ENCODE data around the gene TMEM62. TPM values are rescaled to one million over a fixed set of nuclear protein-coding genes. Genes with fewer than 3 reads are reported as not detected.
A peak's percentile ranks its signal among the peaks of the same experiment; 100 is the strongest.
"Not testable (repeated sequence)": the region's sequence is repeated elsewhere in the genome, so short reads cannot be mapped to it uniquely, and the experiment has no call there.

TMEM62 gene
- total and polyA plus RNA-seq, 4 donors = 4.5 to 14.0 (median 10.6) TPM

GRCh38 chr15:43126356-43126755 is 7.0 kb upstream of the TMEM62 start:
- Histone ChIP-seq H3K27ac (ENCODE audit: low read depth in 1 of 2, low read length in 2 of 2) (no peak overlapping the region), H3K9me3 (ENCODE audit: control insufficient read depth in 4 of 4, low read length in 3 of 4) (no peaks in the 10 kb centered on the region), H3K9ac (ENCODE audit: low read depth in 1 of 2, low read length in 2 of 2) (no peak overlapping the region), H3K27me3 (ENCODE audit: control insufficient read depth in 4 of 4, insufficient read depth in 4 of 4, low read length in 3 of 4) (no peaks in the 10 kb centered on the region), H3K4me3 (ENCODE audit: low read depth in 1 of 3, low read length in 3 of 3) (no peak overlapping the region), H3K36me3 (ENCODE audit: control insufficient read depth in 4 of 4, insufficient read depth in 3 of 4, low read depth in 1 of 4, low read length in 3 of 4) (no peaks in the 10 kb centered on the region), H3K4me1 (ENCODE audit: control insufficient read depth in 4 of 4, insufficient read depth in 4 of 4, low read length in 3 of 4) (peaks cover 0 to 4% (median 2%) of the 10 kb centered on the region in 4 donors)
- TF ChIP-seq YY1 (IDR thresholded peaks at IDR 0.05) = no peak
- TF ChIP-seq FOXA2 (IDR thresholded peaks at IDR 0.05) = no peak
- no peak for TF ChIP-seq RXRA (IDR thresholded peaks at IDR 0.05)
- TF ChIP-seq SP1 (IDR thresholded peaks at IDR 0.05) = no peak
- no peak for TF ChIP-seq NR2F2 (IDR thresholded peaks at IDR 0.05)
- no peak for TF ChIP-seq HNF4A (conservative IDR thresholded peaks at IDR 0.05)
- no peak for TF ChIP-seq FOXA1 (IDR thresholded peaks at IDR 0.05)
- TF ChIP-seq TAF1 (conservative IDR thresholded peaks at IDR 0.05) = no peak
- no peak for TF ChIP-seq JUND (IDR thresholded peaks at IDR 0.05)
- no peak for TF ChIP-seq GABPA (IDR thresholded peaks at IDR 0.05 in 1 of 2, conservative IDR thresholded peaks at IDR 0.05 in 1 of 2)
- TF ChIP-seq CTCF (IDR thresholded peaks at IDR 0.05; ENCODE audit: low read depth, low read length, missing input control) = no peak
- no peak for TF ChIP-seq MAX (IDR thresholded peaks at IDR 0.05)
- TF ChIP-seq REST (IDR thresholded peaks at IDR 0.05) = no peak
- TF ChIP-seq ZBTB33 (IDR thresholded peaks at IDR 0.05) = no peak
- no peak for TF ChIP-seq ATF3 (IDR thresholded peaks at IDR 0.05)
- no peak for TF ChIP-seq RAD21 (IDR thresholded peaks at IDR 0.05)
- no peak for TF ChIP-seq HNF4G (IDR thresholded peaks at IDR 0.05)
- WGBS = 79% methylated on average over 6 of the region's 6 CpGs
- DNase-seq (ENCODE audit: low spot score) = no peak

- H3K4me3 ChIP-seq (ENCODE audit: low read depth in 1 of 3, low read length in 3 of 3) = no peak overlapping the region
- DNase-seq (ENCODE audit: low spot score) = no peak
- no peaks in the 10 kb centered on the region for H3K27me3 ChIP-seq (ENCODE audit: control insufficient read depth in 4 of 4, insufficient read depth in 4 of 4, low read length in 3 of 4)
- peaks cover 0 to 3% (median 2%) of the 10 kb centered on the region in 4 donors for H3K4me1 ChIP-seq (ENCODE audit: control insufficient read depth in 4 of 4, insufficient read depth in 4 of 4, low read length in 3 of 4)
- WGBS = 74% methylated on average over 2 of the region's 2 CpGs
- H3K9me3 ChIP-seq (ENCODE audit: control insufficient read depth in 4 of 4, low read length in 3 of 4) = no peaks in the 10 kb centered on the region
- no peak overlapping the region for H3K9ac ChIP-seq (ENCODE audit: low read depth in 1 of 2, low read length in 2 of 2)
- no peak for TF ChIP-seq RXRA (IDR thresholded peaks at IDR 0.05)
- peak in 1 of 2 donors; percentile 26 for TF ChIP-seq HNF4A (conservative IDR thresholded peaks at IDR 0.05)
- no peak for TF ChIP-seq NR2F2 (IDR thresholded peaks at IDR 0.05)
- no peak for TF ChIP-seq CTCF (IDR thresholded peaks at IDR 0.05; ENCODE audit: low read depth, low read length, missing input control)
- TF ChIP-seq SP1 (IDR thresholded peaks at IDR 0.05) = peak; percentile 68
- TF ChIP-seq RAD21 (IDR thresholded peaks at IDR 0.05) = no peak
- no peak for TF ChIP-seq FOXA1 (IDR thresholded peaks at IDR 0.05)
- no peaks in the 10 kb centered on the region for H3K36me3 ChIP-seq (ENCODE audit: control insufficient read depth in 4 of 4, insufficient read depth in 3 of 4, low read depth in 1 of 4, low read length in 3 of 4)
- H3K27ac ChIP-seq (ENCODE audit: low read depth in 1 of 2, low read length in 2 of 2) = no peak overlapping the region
These were observed 5.6 kb upstream of the TMEM62 start for GRCh38 chr15:43127752-43128151.

- not testable (repeated sequence) for H3K36me3 ChIP-seq (ENCODE audit: control insufficient read depth in 4 of 4, insufficient read depth in 3 of 4, low read depth in 1 of 4, low read length in 3 of 4); H3K4me1 ChIP-seq (ENCODE audit: control insufficient read depth in 4 of 4, insufficient read depth in 4 of 4, low read length in 3 of 4); H3K27me3 ChIP-seq (ENCODE audit: control insufficient read depth in 4 of 4, insufficient read depth in 4 of 4, low read length in 3 of 4); H3K9me3 ChIP-seq (ENCODE audit: control insufficient read depth in 4 of 4, low read length in 3 of 4); DNase-seq (ENCODE audit: low spot score); H3K9ac ChIP-seq (ENCODE audit: low read depth in 1 of 2, low read length in 2 of 2); H3K27ac ChIP-seq (ENCODE audit: low read depth in 1 of 2, low read length in 2 of 2); H3K4me3 ChIP-seq (ENCODE audit: low read depth in 1 of 3, low read length in 3 of 3)
- WGBS = 74% methylated on average over 10 of the region's 10 CpGs
These were observed 5.0 kb upstream of the TMEM62 start for GRCh38 chr15:43128174-43128979.

Data from liver (tissue), 9 donors.